GM12801 (cell line): ENCODE measurements around the gene AP5B1.

Experiments
- TF ChIP-seq, protein P1 (sequence below): IDR thresholded peaks from one replicate; pipeline ENCODE4 v1.5.1; 2011; ENCODE audit warnings: control low read depth; ENCODE audit not compliant: insufficient read length; ENCODE audit errors: extremely low read depth

Gene AP5B1

DNA sequence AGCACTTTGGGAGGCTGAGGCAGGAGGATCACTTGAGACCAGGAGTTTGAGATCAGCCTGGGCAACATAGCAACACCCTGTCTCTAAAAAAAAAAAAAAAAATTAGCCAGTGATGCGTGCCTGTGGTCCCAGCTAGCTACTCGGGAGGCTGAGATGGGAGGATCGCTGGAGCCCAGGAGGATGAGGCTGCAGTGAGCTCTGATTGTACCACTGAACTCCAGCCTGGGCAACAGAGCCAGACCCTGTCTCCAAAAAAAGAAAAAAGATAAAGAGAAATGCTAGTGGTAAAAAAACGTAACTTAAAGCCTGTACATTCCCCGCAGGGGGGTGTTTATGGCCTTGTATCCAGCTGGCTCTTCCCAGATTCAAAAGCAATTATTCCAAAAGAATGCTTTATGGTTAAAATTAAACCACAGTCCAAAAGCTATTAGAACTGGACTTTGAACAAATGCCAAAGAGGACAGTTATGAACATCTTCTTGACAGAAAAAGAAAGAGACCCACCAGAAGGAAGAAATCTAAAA is 36.6 kb upstream of the AP5B1 start:
- TF ChIP-seq, protein P1, sequence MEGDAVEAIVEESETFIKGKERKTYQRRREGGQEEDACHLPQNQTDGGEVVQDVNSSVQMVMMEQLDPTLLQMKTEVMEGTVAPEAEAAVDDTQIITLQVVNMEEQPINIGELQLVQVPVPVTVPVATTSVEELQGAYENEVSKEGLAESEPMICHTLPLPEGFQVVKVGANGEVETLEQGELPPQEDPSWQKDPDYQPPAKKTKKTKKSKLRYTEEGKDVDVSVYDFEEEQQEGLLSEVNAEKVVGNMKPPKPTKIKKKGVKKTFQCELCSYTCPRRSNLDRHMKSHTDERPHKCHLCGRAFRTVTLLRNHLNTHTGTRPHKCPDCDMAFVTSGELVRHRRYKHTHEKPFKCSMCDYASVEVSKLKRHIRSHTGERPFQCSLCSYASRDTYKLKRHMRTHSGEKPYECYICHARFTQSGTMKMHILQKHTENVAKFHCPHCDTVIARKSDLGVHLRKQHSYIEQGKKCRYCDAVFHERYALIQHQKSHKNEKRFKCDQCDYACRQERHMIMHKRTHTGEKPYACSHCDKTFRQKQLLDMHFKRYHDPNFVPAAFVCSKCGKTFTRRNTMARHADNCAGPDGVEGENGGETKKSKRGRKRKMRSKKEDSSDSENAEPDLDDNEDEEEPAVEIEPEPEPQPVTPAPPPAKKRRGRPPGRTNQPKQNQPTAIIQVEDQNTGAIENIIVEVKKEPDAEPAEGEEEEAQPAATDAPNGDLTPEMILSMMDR: no peak

DNA sequence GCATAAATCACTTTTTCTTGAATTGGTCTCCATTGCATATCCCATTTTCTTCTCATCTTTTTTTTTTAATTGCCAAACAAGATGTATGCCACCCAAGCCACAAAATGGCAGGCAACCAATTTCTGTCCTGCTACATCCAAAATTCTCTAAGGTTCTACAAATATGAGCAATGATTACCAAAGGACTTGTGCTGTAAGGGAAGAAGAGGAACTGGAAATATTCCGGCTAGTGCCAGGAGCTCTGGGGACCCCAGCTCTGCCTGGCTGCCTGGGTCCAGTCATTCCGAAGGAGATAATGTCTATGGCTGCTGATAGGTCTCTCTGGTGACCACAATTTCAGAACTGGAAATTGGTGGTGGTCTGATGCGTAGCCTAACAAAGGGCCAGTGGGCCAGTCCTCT is 35.9 kb upstream of the AP5B1 start:
- TF ChIP-seq, protein P1: no peak

DNA sequence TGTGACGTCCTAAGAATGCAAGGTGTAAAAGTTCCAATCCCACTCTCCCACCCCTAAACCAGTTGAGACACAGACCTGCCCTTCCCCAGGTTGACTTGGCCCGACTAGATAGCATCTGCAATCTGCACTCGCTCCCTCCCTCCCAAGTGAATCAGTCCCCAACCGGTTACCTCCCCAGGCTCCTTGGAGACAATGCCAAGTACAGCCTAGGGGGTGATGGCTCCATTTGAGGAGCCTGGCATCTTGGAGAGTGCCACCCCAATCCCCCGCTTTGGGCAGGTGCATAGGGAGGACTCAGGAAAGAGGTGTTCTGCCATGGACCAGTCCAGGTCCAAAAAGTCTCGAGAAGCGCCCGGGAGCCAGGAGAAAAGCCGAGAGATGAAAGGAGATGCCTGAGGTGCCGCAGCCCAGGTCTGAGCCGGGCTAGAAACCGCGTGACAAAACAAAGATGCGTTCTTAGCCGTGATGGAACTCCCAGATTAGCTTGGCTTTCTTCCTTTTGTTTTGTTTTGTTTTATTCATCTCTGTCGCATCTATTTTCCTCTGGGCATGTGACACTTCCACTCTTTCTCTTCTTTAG is 34.3 kb upstream of the AP5B1 start:
- TF ChIP-seq, protein P1: no peak

DNA sequence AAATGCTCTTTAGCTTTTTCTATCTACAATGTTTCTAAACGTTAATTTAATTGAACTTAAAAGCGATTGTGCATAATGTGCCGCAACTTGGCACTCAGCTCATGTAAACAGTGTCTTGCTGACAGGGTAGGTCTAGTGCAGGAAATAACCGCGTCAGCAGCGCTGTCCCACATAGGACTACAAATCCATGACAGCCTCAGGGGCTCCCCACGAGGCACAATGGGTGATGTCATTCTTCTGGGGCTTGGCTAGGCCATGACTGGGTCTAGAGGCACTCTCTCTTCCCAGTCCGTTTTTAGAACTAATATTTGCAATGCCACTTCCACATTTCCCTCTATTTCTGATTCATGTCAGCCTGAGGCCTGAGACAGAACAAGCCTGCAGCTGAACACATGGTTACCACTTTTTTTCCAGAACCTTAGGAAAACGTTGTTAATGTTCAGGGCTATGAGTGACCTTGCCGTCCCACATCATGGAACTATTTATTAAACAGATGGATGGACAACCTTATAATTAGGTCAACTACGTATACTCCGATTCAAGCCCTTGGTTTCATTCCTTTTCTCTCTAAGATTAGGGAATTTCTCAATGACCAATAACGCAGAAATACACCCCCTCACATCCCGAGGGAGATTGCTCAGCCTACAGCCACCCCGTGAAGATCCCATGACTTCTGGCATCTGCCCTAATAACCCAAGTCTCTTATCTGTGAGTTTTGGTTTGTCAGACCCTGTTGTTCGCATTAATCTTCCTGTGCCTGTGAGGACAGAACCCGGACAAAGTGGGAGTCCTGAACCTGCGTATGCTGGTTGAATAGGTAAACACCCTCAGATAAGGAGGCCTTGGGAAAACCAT is 33.6 kb upstream of the AP5B1 start:
- TF ChIP-seq, protein P1: no peak

DNA sequence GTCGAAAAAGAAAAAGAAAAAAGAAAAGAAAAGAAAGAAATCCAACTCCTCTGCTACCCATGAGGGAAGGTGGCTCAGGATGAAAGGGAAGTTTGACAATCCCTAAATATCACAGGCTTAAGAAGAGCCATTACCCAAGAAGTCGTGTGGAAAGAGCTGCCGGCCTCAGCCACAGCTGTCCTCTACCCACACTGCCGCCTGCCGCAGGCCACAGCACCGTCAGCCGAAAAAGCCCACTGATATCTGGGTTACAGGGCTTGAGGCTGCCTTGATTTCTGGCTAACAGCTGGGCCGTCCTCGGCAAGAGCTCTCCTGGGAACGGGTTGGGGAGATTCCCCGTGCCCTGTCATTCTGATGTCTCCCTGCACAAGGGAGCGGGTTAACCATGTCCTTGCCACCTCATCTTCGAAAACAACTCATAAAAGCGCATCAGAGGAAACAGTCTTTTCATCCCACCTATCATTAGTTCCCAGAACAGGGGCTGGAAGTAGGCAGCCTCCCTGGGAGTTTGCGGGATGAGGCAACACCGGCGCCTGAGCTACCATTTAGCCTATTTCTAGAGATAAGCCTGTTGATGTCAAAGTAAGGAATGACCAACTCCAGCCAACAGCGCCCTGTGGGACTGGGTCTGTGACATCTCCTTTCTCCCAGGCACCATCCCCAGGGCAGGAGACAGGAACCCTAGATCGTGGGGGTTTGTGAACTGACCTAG is 31.1 kb upstream of the AP5B1 start:
- TF ChIP-seq, protein P1: no peak

DNA sequence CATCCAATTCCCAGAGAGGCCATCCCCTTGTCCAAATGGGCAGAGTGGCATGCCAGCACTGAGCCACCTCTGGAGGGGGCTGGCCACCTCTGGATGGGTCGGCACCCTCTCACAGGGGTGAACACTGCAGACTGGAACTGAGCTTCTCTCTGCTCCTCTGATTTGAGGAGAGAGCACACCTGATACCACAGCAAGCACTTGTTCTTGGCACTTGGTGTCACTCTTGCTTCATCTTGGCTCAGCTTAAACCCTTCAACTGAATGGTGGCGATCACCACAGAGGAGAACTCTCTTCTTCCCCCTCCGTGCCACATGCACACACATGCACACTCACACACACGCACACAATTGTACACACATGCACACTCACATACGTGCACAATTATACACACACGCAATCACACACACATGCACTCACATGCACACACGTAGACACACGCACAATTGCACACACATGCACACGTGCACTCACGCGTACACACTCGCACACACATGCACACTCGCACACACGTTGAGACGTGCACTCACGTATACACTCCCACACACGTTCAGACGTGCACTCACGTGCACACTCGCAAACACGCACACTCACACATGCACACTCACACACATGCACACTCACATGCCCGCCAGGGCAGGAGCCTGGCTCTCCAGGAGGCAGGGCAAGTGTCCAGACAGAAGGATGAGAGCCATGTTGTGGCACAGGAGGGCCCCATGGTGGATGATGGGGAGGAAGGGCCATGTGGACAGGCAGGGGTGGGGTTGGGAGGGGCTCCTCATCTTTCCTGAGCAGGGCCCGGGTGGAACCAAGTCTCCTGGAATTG is 29.5 kb upstream of the AP5B1 start:
- TF ChIP-seq, protein P1: no peak
